Kidney (tissue), 14 donors: ENCODE measurements around the gene PLXNA2. TPM values are rescaled to one million over a fixed set of nuclear protein-coding genes. Genes with fewer than 3 reads are reported as not detected.

Experiments
- DNase-seq, 5 donors: peaks; one replicate each; pipeline ENCODE4 v3.0.0-alpha.2; 2013 to 2020
- FAIRE-seq: peaks from 2 replicates; lab custom pipeline; 2012; peaks lifted over from hg19 to GRCh38; lab: Jason Lieb, UNC
- H3K27ac ChIP-seq, 2 donors: one replicate each; pipeline ENCODE4 v1.7.0; 2013; ENCODE audit warnings: low read depth in 2 of 2, low read length in 2 of 2, inconsistent platforms in 1 of 2
- H3K27me3 ChIP-seq: one replicate; pipeline ENCODE4 v1.7.1; 2013; ENCODE audit warnings: low read length, inconsistent platforms; ENCODE audit not compliant: control insufficient read depth, insufficient read depth
- H3K36me3 ChIP-seq, 3 donors: one replicate each; pipeline versions ENCODE4 v1.7.0 to v1.7.1; 2013; ENCODE audit warnings: low read length in 3 of 3, control low read depth in 1 of 3, inconsistent platforms in 1 of 3; ENCODE audit not compliant: insufficient read depth in 3 of 3, control insufficient read depth in 2 of 3
- H3K4me1 ChIP-seq, 3 donors: one replicate each; pipeline versions ENCODE4 v1.7.0 to v1.7.1; 2013; ENCODE audit warnings: low read length in 3 of 3, inconsistent platforms in 1 of 3, low read depth in 1 of 3; ENCODE audit not compliant: control insufficient read depth in 2 of 3, insufficient read depth in 2 of 3
- H3K4me3 ChIP-seq, 3 donors: one replicate each; pipeline versions ENCODE4 v1.7.0 to v1.8.1; 2013; ENCODE audit warnings: low read length in 3 of 3, control low read depth in 1 of 3, inconsistent platforms in 1 of 3
- H3K9ac ChIP-seq, 3 donors: one replicate each; pipeline versions ENCODE4 v1.7.0 to v1.7.1; 2013; ENCODE audit warnings: low read length in 3 of 3, control low read depth in 1 of 3, inconsistent platforms in 1 of 3
- H3K9me3 ChIP-seq, 3 donors: one replicate each; pipeline versions ENCODE4 v1.7.0 to v1.7.1; 2013; ENCODE audit warnings: low read length in 3 of 3, control low read depth in 1 of 3, inconsistent platforms in 1 of 3; ENCODE audit not compliant: control insufficient read depth in 2 of 3, insufficient read depth in 1 of 3
- CTCF ChIP-seq: IDR thresholded peaks from 3 replicates; pipeline ENCODE4 v1.5.1; 2012; ENCODE audit warnings: mild to moderate bottlenecking, moderate library complexity, borderline replicate concordance; ENCODE audit not compliant: insufficient read depth; ENCODE audit errors: extremely low read depth
- intact Hi-C: fragments of 100-400 bp; cut with DNase I; formaldehyde crosslinking; loops from one replicate; pipeline ENCODE4 v1.11.1; 2022
- polyA plus RNA-seq: library from polyadenylated mRNA; stranded (reverse); fragments of 350-450 nt; fragmentation: Illumina TruSeq; extraction: RNeasy Lipid Tissue Mini Kit (QIAGEN cat#74804); gene quantifications from one replicate; pipeline ENCODE4 v1.2.3, GENCODE V29; 2014; ENCODE audit warnings: low read depth, low replicate concordance; ENCODE audit not compliant: insufficient read depth
- total RNA-seq: library from RNA; stranded (reverse); fragmentation: NEBNext Ultra II Directional; extraction: Animal tissue kit (Norgen Biotek cat#: 25700); gene quantifications from one replicate; pipeline ENCODE4 v1.2.1, GENCODE V29; 2021
- donor health status: control.
- donor health status: control.
- donor health status: control.
- donor health status: control.
- donor health status: control.
- donor health status: DM: yes; HTN: yes; CAD: no.
- donor health status: Normal renal cell carcinoma (clear cell type).

The PLXNA2 gene
- total and polyA plus RNA-seq, 2 donors from 2014 or later = 2.4 to 27.9 TPM

GRCh38 chr1:208240662-208241355 lies 3.4 kb downstream of the PLXNA2 start:
- intact Hi-C loops = loop anchor here (10.0 kb wide), 1 partner anchor 216 kb away; no protein-coding TSS in a partner anchor
- no peak overlapping the region for H3K4me3 ChIP-seq

GRCh38 chr1:208239473-208240381 lies 4.5 kb downstream of the PLXNA2 start:
- no peak for FAIRE-seq
- Histone ChIP-seq H3K27ac (peak overlapping the region; percentile 68 to 69), H3K27me3 (no peaks in the 10 kb centered on the region), H3K4me3 (peak overlapping the region in 1 of 3 donors; percentile 35), H3K9ac (peak overlapping the region in 2 of 3 donors; percentile 26 to 62), H3K4me1 (peaks cover 4 to 42% (median 22%) of the 10 kb centered on the region in 3 donors), H3K9me3 (no peaks in the 10 kb centered on the region), H3K36me3 (no peaks in the 10 kb centered on the region)
- no peak for TF ChIP-seq CTCF
- intact Hi-C loops = loop anchor here (10.0 kb wide), 2 partner anchors 105 to 215 kb away; no protein-coding TSS in a partner anchor
- peak in 4 of 5 donors; percentile 44 to 80 (median 63) for DNase-seq

More at GRCh38 chr1:208240662-208241355, 3.4 kb downstream of the PLXNA2 start:
- DNase-seq (peak in 4 of 5 donors; percentile 37 to 64 (median 48)), FAIRE-seq (no peak)
- peaks cover 4 to 42% (median 18%) of the 10 kb centered on the region in 3 donors for H3K4me1 ChIP-seq
- H3K9me3 ChIP-seq = no peaks in the 10 kb centered on the region
- H3K36me3 ChIP-seq = no peaks in the 10 kb centered on the region
- TF ChIP-seq CTCF = no peak
- H3K9ac ChIP-seq = no peak overlapping the region
- H3K27me3 ChIP-seq = no peaks in the 10 kb centered on the region
- peak overlapping the region in 1 of 2 donors; percentile 68 for H3K27ac ChIP-seq

GRCh38 chr1:208238710-208239472 lies 5.3 kb downstream of the PLXNA2 start:
- intact Hi-C loops = loop anchor here (10.0 kb wide), 1 partner anchor 104 kb away; no protein-coding TSS in a partner anchor
- TF ChIP-seq CTCF = peak; percentile 70
- H3K36me3 ChIP-seq = no peaks in the 10 kb centered on the region
- peaks cover 4 to 40% (median 22%) of the 10 kb centered on the region in 3 donors for H3K4me1 ChIP-seq
- no peaks in the 10 kb centered on the region for H3K9me3 ChIP-seq
- no peaks in the 10 kb centered on the region for H3K27me3 ChIP-seq
- H3K4me3 ChIP-seq = no peak overlapping the region
- peak in 4 of 5 donors; percentile 44 to 79 (median 61) for DNase-seq
- H3K9ac ChIP-seq = peak overlapping the region in 1 of 3 donors; percentile 53
- H3K27ac ChIP-seq = peak overlapping the region in 1 of 2 donors; percentile 69
- FAIRE-seq = no peak
